ENCODE data around the gene MMP24.

DNA sequence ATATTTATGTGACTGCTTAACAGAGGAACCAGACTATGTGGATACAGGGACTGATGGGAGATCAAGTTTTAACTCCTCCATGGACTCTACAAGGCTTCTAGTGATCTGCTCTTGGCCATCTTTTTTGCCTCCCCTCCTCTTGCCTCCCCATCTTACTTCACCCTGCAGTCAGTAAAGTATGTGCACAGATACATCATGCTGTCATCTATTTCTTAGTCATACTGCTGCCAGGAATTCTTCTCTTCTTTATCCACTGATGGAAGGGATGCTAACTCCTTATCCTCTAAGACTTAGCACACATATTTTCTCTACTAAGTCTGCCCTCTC, 93.3 kb downstream of the MMP24 start:
- TF ChIP-seq, protein P1, sequence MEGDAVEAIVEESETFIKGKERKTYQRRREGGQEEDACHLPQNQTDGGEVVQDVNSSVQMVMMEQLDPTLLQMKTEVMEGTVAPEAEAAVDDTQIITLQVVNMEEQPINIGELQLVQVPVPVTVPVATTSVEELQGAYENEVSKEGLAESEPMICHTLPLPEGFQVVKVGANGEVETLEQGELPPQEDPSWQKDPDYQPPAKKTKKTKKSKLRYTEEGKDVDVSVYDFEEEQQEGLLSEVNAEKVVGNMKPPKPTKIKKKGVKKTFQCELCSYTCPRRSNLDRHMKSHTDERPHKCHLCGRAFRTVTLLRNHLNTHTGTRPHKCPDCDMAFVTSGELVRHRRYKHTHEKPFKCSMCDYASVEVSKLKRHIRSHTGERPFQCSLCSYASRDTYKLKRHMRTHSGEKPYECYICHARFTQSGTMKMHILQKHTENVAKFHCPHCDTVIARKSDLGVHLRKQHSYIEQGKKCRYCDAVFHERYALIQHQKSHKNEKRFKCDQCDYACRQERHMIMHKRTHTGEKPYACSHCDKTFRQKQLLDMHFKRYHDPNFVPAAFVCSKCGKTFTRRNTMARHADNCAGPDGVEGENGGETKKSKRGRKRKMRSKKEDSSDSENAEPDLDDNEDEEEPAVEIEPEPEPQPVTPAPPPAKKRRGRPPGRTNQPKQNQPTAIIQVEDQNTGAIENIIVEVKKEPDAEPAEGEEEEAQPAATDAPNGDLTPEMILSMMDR (IDR thresholded peaks at IDR 0.05), result no peak
- TF ChIP-seq POLR2A (IDR thresholded peaks at IDR 0.05), result no peak

All from uterus (tissue), 2 donors.